Activated CD4-positive, alpha-beta memory T cell treated with anti-CD3 and anti-CD28 coated beads for 36 hours (primary cell): ENCODE results near the gene EYS. TPM values are rescaled to one million over a fixed set of nuclear protein-coding genes. Genes with fewer than 3 reads are reported as not detected.
"Not testable (repeated sequence)": the region's sequence is repeated elsewhere in the genome, so short reads cannot be mapped to it uniquely, and the experiment has no call there.

ENCODE experiments used
- CTCF ChIA-PET: fragments of 350-600 bp; sonication (Branson Sonifier 250); formaldehyde crosslinking; loops from one replicate; lab custom pipeline; 2021; ENCODE audit warnings: antibody characterized with exemption, inconsistent platforms; lab: Charles Lee
- POLR2A ChIA-PET: fragments of 350-600 bp; sonication (Branson Sonifier 250); formaldehyde crosslinking; loops from one replicate; lab custom pipeline; 2021; ENCODE audit warnings: antibody characterized with exemption; lab: Charles Lee
- DNase-seq: peaks from one replicate; pipeline ENCODE4 v3.0.0-alpha.2; 2020
- H3K27ac Mint-ChIP-seq: one replicate; pipeline ENCODE4 v1.8.0; 2021; ENCODE audit warnings: mixed read lengths
- H3K27me3 Mint-ChIP-seq: one replicate; pipeline ENCODE4 v1.8.0; 2021; ENCODE audit warnings: mixed read lengths
- H3K36me3 Mint-ChIP-seq: one replicate; pipeline ENCODE4 v1.8.0; 2021; ENCODE audit warnings: mixed read lengths
- H3K4me1 Mint-ChIP-seq: one replicate; pipeline ENCODE4 v1.8.0; 2021; ENCODE audit warnings: low read depth, mixed read lengths
- H3K4me3 Mint-ChIP-seq: one replicate; pipeline ENCODE4 v1.8.0; 2021; ENCODE audit warnings: mild to moderate bottlenecking, mixed read lengths
- H3K9me3 Mint-ChIP-seq: one replicate; pipeline ENCODE4 v1.8.0; 2021; ENCODE audit warnings: mixed read lengths
- intact Hi-C: fragments of 100-400 bp; cut with micrococcal nuclease; formaldehyde crosslinking; loops from one replicate; pipeline ENCODE4 v1.15.1; 2023
- total RNA-seq, 2 experiments: library from RNA; stranded (reverse); gene quantifications; one replicate each; pipeline ENCODE4 v1.2.3, GENCODE V29; 2021

The EYS gene
- total RNA-seq, 2 experiments from 2014 or later: not detected

- Mint-ChIP-seq H3K27me3 (no peaks in the 10 kb centered on the region), H3K36me3 (no peaks in the 10 kb centered on the region), H3K4me1 (no peaks in the 10 kb centered on the region), H3K4me3 (no peak overlapping the region), H3K27ac (no peak overlapping the region), H3K9me3 (peaks cover 18% of the 10 kb centered on the region)
- POLR2A ChIA-PET: no interaction called here
- DNase-seq: no peak
- CTCF ChIA-PET: no interaction called here
- intact Hi-C loops: no loop called here
These were observed 175.5 kb downstream of the EYS start for GRCh38 chr6:65531533-65531932.

- Mint-ChIP-seq H3K9me3 (peaks cover 8% of the 10 kb centered on the region), H3K4me3 (no peak overlapping the region), H3K27ac (no peak overlapping the region), H3K4me1 (no peaks in the 10 kb centered on the region), H3K27me3 (no peaks in the 10 kb centered on the region), H3K36me3 (no peaks in the 10 kb centered on the region)
- DNase-seq: no peak
- ChIA-PET POLR2A (no interaction called here), CTCF (no interaction called here)
- intact Hi-C loops: no loop called here
These were observed 182.8 kb downstream of the EYS start for GRCh38 chr6:65524232-65524631.

- H3K36me3 Mint-ChIP-seq: no peaks in the 10 kb centered on the region
- ChIA-PET POLR2A (no interaction called here), CTCF (no interaction called here)
- intact Hi-C loops: no loop called here
- H3K9me3 Mint-ChIP-seq: peaks cover 7% of the 10 kb centered on the region
- H3K27ac Mint-ChIP-seq: no peak overlapping the region
- H3K27me3 Mint-ChIP-seq: no peaks in the 10 kb centered on the region
- no peak overlapping the region for H3K4me3 Mint-ChIP-seq
- no peak for DNase-seq
- no peaks in the 10 kb centered on the region for H3K4me1 Mint-ChIP-seq
These were observed 201.3 kb downstream of the EYS start for GRCh38 chr6:65505736-65506135.

GRCh38 chr6:65501045-65501444, 206.0 kb downstream of the EYS start:
- intact Hi-C loops: no loop called here
- no peak overlapping the region for H3K27ac Mint-ChIP-seq
- POLR2A ChIA-PET: no interaction called here

GRCh38 chr6:65483652-65484051, 223.4 kb downstream of the EYS start:
- H3K9me3 Mint-ChIP-seq: peaks cover 12% of the 10 kb centered on the region
- DNase-seq, H3K4me1 Mint-ChIP-seq, H3K27ac Mint-ChIP-seq, H3K4me3 Mint-ChIP-seq, H3K27me3 Mint-ChIP-seq, H3K36me3 Mint-ChIP-seq, POLR2A ChIA-PET, CTCF ChIA-PET, intact Hi-C loops: not testable (repeated sequence)

More at GRCh38 chr6:65501045-65501444, 206.0 kb downstream of the EYS start:
- CTCF ChIA-PET: no interaction called here
- Mint-ChIP-seq H3K9me3 (peaks cover 8% of the 10 kb centered on the region), H3K4me3 (no peak overlapping the region), H3K36me3 (no peaks in the 10 kb centered on the region), H3K4me1 (no peaks in the 10 kb centered on the region), H3K27me3 (no peaks in the 10 kb centered on the region)
- DNase-seq: no peak

- POLR2A ChIA-PET: no interaction called here
- intact Hi-C loops: no loop called here
- Mint-ChIP-seq H3K27me3 (no peaks in the 10 kb centered on the region), H3K4me3 (no peak overlapping the region), H3K4me1 (no peaks in the 10 kb centered on the region), H3K27ac (no peak overlapping the region), H3K36me3 (no peaks in the 10 kb centered on the region), H3K9me3 (peaks cover 7% of the 10 kb centered on the region)
- CTCF ChIA-PET: no interaction called here
- DNase-seq: no peak
These were observed 237.4 kb downstream of the EYS start for GRCh38 chr6:65469650-65470049.

- no peaks in the 10 kb centered on the region for H3K36me3 Mint-ChIP-seq
- peaks cover 3% of the 10 kb centered on the region for H3K9me3 Mint-ChIP-seq
- no peaks in the 10 kb centered on the region for H3K4me1 Mint-ChIP-seq
- intact Hi-C loops: no loop called here
- H3K27ac Mint-ChIP-seq: no peak overlapping the region
- POLR2A ChIA-PET: no interaction called here
- no peaks in the 10 kb centered on the region for H3K27me3 Mint-ChIP-seq
- CTCF ChIA-PET: no interaction called here
- no peak for DNase-seq
- H3K4me3 Mint-ChIP-seq: no peak overlapping the region
These were observed 238.7 kb downstream of the EYS start for GRCh38 chr6:65468307-65468706.

GRCh38 chr6:65461121-65461520, 245.9 kb downstream of the EYS start:
- DNase-seq: no peak
- H3K27ac Mint-ChIP-seq: no peak overlapping the region
- no peaks in the 10 kb centered on the region for H3K4me1 Mint-ChIP-seq
- POLR2A ChIA-PET: no interaction called here
- no peaks in the 10 kb centered on the region for H3K27me3 Mint-ChIP-seq
- intact Hi-C loops: no loop called here
- H3K4me3 Mint-ChIP-seq: no peak overlapping the region
- H3K36me3 Mint-ChIP-seq: no peaks in the 10 kb centered on the region
- CTCF ChIA-PET: no interaction called here
- H3K9me3 Mint-ChIP-seq: peaks cover 10% of the 10 kb centered on the region

- DNase-seq: no peak
- H3K4me1 Mint-ChIP-seq: no peaks in the 10 kb centered on the region
- ChIA-PET CTCF (no interaction called here), POLR2A (no interaction called here)
- H3K36me3 Mint-ChIP-seq: no peaks in the 10 kb centered on the region
- no peaks in the 10 kb centered on the region for H3K27me3 Mint-ChIP-seq
- no peak overlapping the region for H3K4me3 Mint-ChIP-seq
- no peak overlapping the region for H3K27ac Mint-ChIP-seq
- peaks cover 9% of the 10 kb centered on the region for H3K9me3 Mint-ChIP-seq
- intact Hi-C loops: no loop called here
These were observed 254.7 kb downstream of the EYS start for GRCh38 chr6:65452333-65452732.

- intact Hi-C loops: no loop called here
- CTCF ChIA-PET: no interaction called here
- POLR2A ChIA-PET: no interaction called here
These were observed 256.6 kb downstream of the EYS start for GRCh38 chr6:65450451-65450850.

GRCh38 chr6:65449926-65450325, 257.1 kb downstream of the EYS start:
- H3K36me3 Mint-ChIP-seq: no peaks in the 10 kb centered on the region
- no peak overlapping the region for H3K4me3 Mint-ChIP-seq
- no peaks in the 10 kb centered on the region for H3K4me1 Mint-ChIP-seq
- intact Hi-C loops: no loop called here
- no peak overlapping the region for H3K27ac Mint-ChIP-seq
- DNase-seq: no peak
- ChIA-PET CTCF (no interaction called here), POLR2A (no interaction called here)
- H3K27me3 Mint-ChIP-seq: no peaks in the 10 kb centered on the region
- peaks cover 4% of the 10 kb centered on the region for H3K9me3 Mint-ChIP-seq

More at GRCh38 chr6:65450451-65450850, 256.6 kb downstream of the EYS start:
- no peak for DNase-seq
- Mint-ChIP-seq H3K4me3 (no peak overlapping the region), H3K36me3 (no peaks in the 10 kb centered on the region), H3K4me1 (no peaks in the 10 kb centered on the region), H3K27me3 (no peaks in the 10 kb centered on the region), H3K27ac (no peak overlapping the region), H3K9me3 (peaks cover 4% of the 10 kb centered on the region)

- H3K4me1 Mint-ChIP-seq: no peaks in the 10 kb centered on the region
- H3K4me3 Mint-ChIP-seq: no peak overlapping the region
- H3K27me3 Mint-ChIP-seq: no peaks in the 10 kb centered on the region
- intact Hi-C loops: no loop called here
- POLR2A ChIA-PET: no interaction called here
- H3K36me3 Mint-ChIP-seq: no peaks in the 10 kb centered on the region
- CTCF ChIA-PET: no interaction called here
- H3K9me3 Mint-ChIP-seq: peaks cover 4% of the 10 kb centered on the region
- DNase-seq: no peak
- H3K27ac Mint-ChIP-seq: no peak overlapping the region
These were observed 258.2 kb downstream of the EYS start for GRCh38 chr6:65448866-65449265.

- no peak overlapping the region for H3K4me3 Mint-ChIP-seq
- ChIA-PET CTCF (no interaction called here), POLR2A (no interaction called here)
- no peak for DNase-seq
- peaks cover 14% of the 10 kb centered on the region for H3K9me3 Mint-ChIP-seq
- H3K27ac Mint-ChIP-seq: no peak overlapping the region
- H3K36me3 Mint-ChIP-seq: no peaks in the 10 kb centered on the region
- H3K27me3 Mint-ChIP-seq: no peaks in the 10 kb centered on the region
- no peaks in the 10 kb centered on the region for H3K4me1 Mint-ChIP-seq
- intact Hi-C loops: no loop called here
These were observed 270.7 kb downstream of the EYS start for GRCh38 chr6:65436281-65436680.
